Activated CD4-positive, alpha-beta T cell treated with anti-CD3 and anti-CD28 coated beads, Interleukin-2, amount 10 ng/mL, durations not matched to agents 7 days and 5 days (primary cell): Measurements from ENCODE around the gene SMIM13. TPM values are rescaled to one million over a fixed set of nuclear protein-coding genes. Genes with fewer than 3 reads are reported as not detected.

Source experiments
- CTCF ChIA-PET: fragments of 350-600 bp; sonication (Branson Sonifier 250); formaldehyde crosslinking; loops from one replicate; lab custom pipeline; 2021; ENCODE audit warnings: antibody characterized with exemption; lab: Charles Lee
- POLR2A ChIA-PET: fragments of 350-600 bp; sonication (Branson Sonifier 250); formaldehyde crosslinking; loops from one replicate; lab custom pipeline; 2021; ENCODE audit warnings: antibody characterized with exemption; lab: Charles Lee
- DNase-seq: peaks from one replicate; pipeline ENCODE4 v3.0.0-alpha.2; 2020
- H3K27ac Mint-ChIP-seq: one replicate; pipeline ENCODE4 v1.8.0; 2021; ENCODE audit warnings: mild to moderate bottlenecking, moderate library complexity, mixed read lengths
- H3K27me3 Mint-ChIP-seq: one replicate; pipeline ENCODE4 v1.8.0; 2021; ENCODE audit warnings: mixed read lengths
- H3K36me3 Mint-ChIP-seq: one replicate; pipeline ENCODE4 v1.8.0; 2021; ENCODE audit warnings: low read depth, mixed read lengths
- H3K4me1 Mint-ChIP-seq: one replicate; pipeline ENCODE4 v1.8.0; 2021; ENCODE audit warnings: mixed read lengths
- H3K4me3 Mint-ChIP-seq: one replicate; pipeline ENCODE4 v1.8.0; 2021; ENCODE audit warnings: mild to moderate bottlenecking, moderate library complexity, mixed read lengths
- H3K9me3 Mint-ChIP-seq: one replicate; pipeline ENCODE4 v1.8.0; 2021; ENCODE audit warnings: mixed read lengths
- total RNA-seq, 2 experiments: library from RNA; stranded (reverse); gene quantifications; one replicate each; pipeline ENCODE4 v1.2.3, GENCODE V29; 2021

Gene SMIM13
- total RNA-seq, 2 experiments from 2014 or later = 7.9 to 9.2 TPM

DNA sequence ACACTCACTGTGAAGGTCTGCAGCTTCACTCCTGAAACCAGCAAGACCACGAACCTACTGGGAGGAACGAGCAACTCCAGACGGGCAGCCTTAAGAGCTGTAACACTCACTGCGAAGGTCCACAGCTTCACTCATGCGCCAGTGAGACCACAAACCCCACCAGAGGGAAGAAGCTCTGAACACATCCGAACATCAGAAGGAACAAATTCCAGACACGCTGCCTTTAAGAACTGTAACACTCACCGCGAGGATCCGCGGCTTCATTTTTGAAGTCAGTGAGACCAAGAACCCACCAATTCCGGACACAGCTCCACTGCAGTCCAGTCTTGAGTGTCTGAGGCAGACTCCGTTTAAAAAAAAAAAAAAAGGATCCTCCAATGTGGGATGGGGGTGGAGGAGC, 78.3 kb downstream of the SMIM13 start:
- H3K27me3 Mint-ChIP-seq = no peaks in the 10 kb centered on the region
- peaks cover 15% of the 10 kb centered on the region for H3K4me1 Mint-ChIP-seq
- H3K4me3 Mint-ChIP-seq = no peak overlapping the region
- no peak for DNase-seq
- no peaks in the 10 kb centered on the region for H3K9me3 Mint-ChIP-seq
- ChIA-PET CTCF (interaction anchor here (0.5 to 2.2 kb wide), 17 partner anchors 14 to 569 kb away, joined by 3 to 8 read pairs (median 3); no protein-coding TSS in a partner anchor), POLR2A (no interaction called here)
- H3K27ac Mint-ChIP-seq = no peak overlapping the region
- no peaks in the 10 kb centered on the region for H3K36me3 Mint-ChIP-seq

DNA sequence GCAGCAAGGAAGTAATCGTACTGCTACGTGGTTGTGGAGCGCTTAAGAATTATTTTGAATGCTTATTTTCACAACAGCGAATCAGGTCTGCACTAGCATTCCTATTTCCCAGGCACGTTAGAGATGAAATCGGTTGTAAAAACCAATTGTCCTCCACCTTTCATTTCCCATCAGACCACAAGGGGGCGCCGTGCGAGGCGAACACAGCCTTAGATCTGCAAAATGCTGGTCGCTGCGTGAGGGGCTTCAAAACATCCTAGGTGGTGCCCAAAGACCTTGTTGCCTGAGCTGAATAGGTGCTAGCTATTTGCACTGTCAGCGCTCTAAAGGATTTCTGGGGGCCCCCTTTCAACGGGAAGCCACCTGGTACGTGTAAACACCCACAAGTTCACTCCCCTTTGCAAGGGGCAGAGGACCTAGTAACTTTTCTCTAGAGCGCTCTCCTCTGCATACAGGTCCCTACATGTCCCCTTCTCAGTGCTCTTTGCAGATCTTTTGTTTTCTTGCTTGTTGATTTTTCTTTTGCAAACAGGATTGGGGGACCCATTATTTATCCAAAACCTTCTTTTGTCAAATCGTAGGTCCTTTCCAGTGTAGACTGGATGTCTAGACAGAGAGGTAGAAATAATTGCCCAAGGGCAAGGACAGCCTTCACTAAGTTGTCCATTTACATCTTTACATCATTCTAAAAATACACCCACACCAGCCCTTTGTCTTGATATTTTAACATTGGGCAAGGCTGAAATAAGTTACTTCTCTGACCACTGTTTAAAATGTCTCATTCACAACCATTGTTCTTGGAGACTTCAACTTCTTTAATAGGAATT, 79.1 kb downstream of the SMIM13 start:
- peak; percentile 77 for DNase-seq
- H3K4me3 Mint-ChIP-seq = no peak overlapping the region
- peaks cover 15% of the 10 kb centered on the region for H3K4me1 Mint-ChIP-seq
- H3K27ac Mint-ChIP-seq = no peak overlapping the region
- ChIA-PET CTCF (interaction anchor here (0.5 to 2.2 kb wide), 14 partner anchors 15 to 569 kb away, joined by 3 to 8 read pairs (median 3); no protein-coding TSS in a partner anchor), POLR2A (no interaction called here)
- H3K27me3 Mint-ChIP-seq = no peaks in the 10 kb centered on the region
- H3K9me3 Mint-ChIP-seq = no peaks in the 10 kb centered on the region
- H3K36me3 Mint-ChIP-seq = no peaks in the 10 kb centered on the region

DNA sequence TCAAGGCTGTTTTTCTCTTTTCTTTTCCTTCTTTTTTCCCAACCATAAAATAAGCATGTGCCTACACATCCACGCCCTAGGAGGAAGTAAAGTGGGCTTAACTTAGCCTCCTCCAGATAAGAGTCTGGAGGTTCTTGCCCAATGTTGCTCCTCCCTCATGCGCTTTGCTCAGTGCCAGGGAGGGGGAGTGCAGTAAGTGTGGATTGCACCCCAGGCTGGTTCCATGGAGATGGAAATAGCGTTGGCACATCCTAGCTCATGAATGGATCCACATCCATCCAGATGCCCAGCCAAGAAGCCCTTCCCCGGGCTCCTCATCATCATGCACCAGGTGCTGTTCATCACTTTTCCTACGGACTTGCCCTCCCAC, 80.6 kb downstream of the SMIM13 start:
- peaks cover 15% of the 10 kb centered on the region for H3K4me1 Mint-ChIP-seq
- H3K36me3 Mint-ChIP-seq = no peaks in the 10 kb centered on the region
- ChIA-PET POLR2A (interaction anchor here (0.6 kb wide), 1 partner anchor 211 kb away, joined by 4 read pairs; no protein-coding TSS in a partner anchor), CTCF (interaction anchor here (0.6 to 1.4 kb wide), 5 partner anchors 15 to 322 kb away, joined by 3 to 4 read pairs (median 3); no protein-coding TSS in a partner anchor)
- H3K9me3 Mint-ChIP-seq = peaks cover under 1% of the 10 kb centered on the region
- no peaks in the 10 kb centered on the region for H3K27me3 Mint-ChIP-seq
- DNase-seq = no peak
- H3K4me3 Mint-ChIP-seq = no peak overlapping the region
- H3K27ac Mint-ChIP-seq = no peak overlapping the region

DNA sequence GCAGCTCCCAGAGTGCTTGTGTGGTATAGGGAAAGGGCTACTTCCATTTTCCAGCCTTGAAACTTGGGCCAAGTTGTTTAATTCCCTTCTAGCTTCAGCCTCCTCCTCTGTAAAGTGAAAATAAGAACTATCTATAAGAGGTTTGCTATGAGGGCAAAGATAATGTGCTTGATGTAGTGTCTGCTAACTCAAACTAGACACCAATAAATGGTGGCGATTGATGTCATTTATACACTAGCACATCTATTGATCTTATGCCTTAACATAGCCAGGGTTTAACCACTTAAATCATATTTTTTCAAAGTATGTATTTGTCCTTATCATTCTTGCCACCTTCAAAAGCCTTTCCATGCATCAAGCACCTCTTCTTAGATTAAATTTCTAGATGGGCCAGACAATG, 83.6 kb downstream of the SMIM13 start:
- H3K9me3 Mint-ChIP-seq = peaks cover 7% of the 10 kb centered on the region
- H3K4me3 Mint-ChIP-seq = no peak overlapping the region
- POLR2A ChIA-PET = no interaction called here
- H3K27ac Mint-ChIP-seq = no peak overlapping the region
- peaks cover 5% of the 10 kb centered on the region for H3K36me3 Mint-ChIP-seq
- DNase-seq = no peak
- H3K4me1 Mint-ChIP-seq = peaks cover 10% of the 10 kb centered on the region
- no peaks in the 10 kb centered on the region for H3K27me3 Mint-ChIP-seq
- CTCF ChIA-PET = no interaction called here

DNA sequence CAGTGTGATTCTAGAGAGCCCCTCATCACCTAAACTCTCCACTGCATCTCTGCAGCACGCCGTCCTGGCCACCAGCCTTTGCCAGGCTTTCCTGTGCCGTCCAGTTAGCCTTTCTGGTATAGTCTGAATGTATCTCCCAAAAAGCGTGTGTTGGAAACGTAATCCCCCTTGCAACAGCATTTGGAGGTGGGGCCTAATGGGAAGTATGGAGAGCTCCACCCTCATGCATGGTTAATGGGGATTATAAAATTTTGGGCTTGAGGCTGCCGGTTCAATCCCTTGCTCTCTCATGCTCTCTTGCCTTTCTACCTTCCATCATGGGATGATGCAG, 85.4 kb downstream of the SMIM13 start:
- ChIA-PET POLR2A (no interaction called here), CTCF (interaction anchor here (1.4 kb wide), 1 partner anchor 9 kb away, joined by 5 read pairs; no protein-coding TSS in a partner anchor)
- Mint-ChIP-seq H3K4me3 (no peak overlapping the region), H3K4me1 (peaks cover 2% of the 10 kb centered on the region), H3K36me3 (peaks cover 21% of the 10 kb centered on the region), H3K27ac (no peak overlapping the region), H3K9me3 (peaks cover 12% of the 10 kb centered on the region), H3K27me3 (no peaks in the 10 kb centered on the region)
- DNase-seq = no peak

DNA sequence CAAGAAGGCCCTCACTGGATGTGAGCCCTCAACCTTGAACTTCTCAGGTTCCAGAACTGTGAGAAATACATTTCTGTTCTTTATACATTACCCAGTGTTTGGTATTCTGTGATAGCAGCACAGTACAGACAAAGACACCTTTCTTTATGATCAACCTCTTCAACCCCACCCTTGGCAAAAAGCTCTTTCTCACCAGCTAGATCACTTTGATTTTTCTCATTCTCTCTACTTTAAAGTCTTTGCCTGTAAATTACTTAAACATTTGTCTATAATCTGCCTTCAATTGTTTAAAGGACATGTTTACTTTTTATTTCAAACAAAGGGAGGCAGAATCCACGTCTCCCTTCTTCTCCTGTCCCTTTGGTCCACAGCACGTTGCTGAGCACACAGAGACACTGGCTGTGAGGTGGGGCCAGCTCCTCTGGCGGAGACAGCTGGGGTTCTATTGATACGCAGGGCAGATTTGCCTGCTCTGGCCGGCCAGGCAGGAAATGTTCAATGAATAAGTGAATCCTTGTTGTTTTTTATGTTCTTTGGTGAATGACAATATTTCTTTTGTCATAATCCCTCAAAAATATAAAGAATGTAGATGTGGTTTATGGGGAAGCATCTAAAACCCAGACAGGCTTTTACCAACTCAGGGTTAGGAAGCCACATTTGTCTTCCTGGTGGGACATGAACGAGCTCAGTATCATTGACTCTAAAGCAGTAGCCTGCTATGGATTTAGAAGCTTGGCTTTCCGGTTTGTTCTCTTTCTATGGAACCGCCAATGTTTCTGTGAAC, 86.0 kb downstream of the SMIM13 start:
- no peaks in the 10 kb centered on the region for H3K4me1 Mint-ChIP-seq
- DNase-seq = no peak
- no peak overlapping the region for H3K4me3 Mint-ChIP-seq
- no peak overlapping the region for H3K27ac Mint-ChIP-seq
- no peaks in the 10 kb centered on the region for H3K27me3 Mint-ChIP-seq
- CTCF ChIA-PET = interaction anchor here (1.2 to 1.4 kb wide), 2 partner anchors 9 to 13 kb away, joined by 3 to 5 read pairs; no protein-coding TSS in a partner anchor
- H3K9me3 Mint-ChIP-seq = peaks cover 12% of the 10 kb centered on the region
- H3K36me3 Mint-ChIP-seq = peaks cover 26% of the 10 kb centered on the region
- POLR2A ChIA-PET = no interaction called here

DNA sequence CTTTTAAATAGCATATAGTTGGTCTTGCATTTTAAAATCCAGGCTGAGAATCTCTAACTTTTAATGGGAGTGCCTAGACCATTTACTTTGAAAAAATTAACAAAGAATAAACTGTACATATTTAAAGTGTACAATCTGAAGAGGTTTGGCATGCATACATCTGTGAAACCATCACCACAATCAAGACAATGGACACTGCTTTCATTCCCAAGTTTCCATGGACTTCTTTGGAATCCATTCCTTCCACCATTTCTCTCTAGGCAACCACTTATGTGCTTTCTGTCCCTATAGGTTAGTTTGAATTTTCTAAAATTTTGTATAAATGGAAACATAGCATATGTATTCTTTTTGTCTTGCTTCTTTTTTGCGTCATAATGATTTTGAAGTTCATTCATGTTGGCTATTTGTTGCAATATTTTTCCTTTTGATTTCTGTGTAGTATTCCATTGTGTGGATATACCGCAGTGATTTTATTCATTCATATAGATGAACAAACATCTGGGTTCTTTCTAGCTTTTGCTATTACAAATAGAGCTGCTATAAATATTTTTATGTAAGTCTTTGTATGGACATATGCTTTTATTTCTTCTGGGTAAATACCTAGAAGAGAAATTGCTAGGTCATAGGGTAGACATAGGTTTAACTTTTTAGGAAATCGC, 88.0 kb downstream of the SMIM13 start:
- Mint-ChIP-seq H3K36me3 (peaks cover 43% of the 10 kb centered on the region), H3K9me3 (peaks cover 17% of the 10 kb centered on the region), H3K4me3 (no peak overlapping the region), H3K27ac (no peak overlapping the region), H3K4me1 (no peaks in the 10 kb centered on the region), H3K27me3 (no peaks in the 10 kb centered on the region)
- no peak for DNase-seq
- ChIA-PET POLR2A (no interaction called here), CTCF (no interaction called here)

DNA sequence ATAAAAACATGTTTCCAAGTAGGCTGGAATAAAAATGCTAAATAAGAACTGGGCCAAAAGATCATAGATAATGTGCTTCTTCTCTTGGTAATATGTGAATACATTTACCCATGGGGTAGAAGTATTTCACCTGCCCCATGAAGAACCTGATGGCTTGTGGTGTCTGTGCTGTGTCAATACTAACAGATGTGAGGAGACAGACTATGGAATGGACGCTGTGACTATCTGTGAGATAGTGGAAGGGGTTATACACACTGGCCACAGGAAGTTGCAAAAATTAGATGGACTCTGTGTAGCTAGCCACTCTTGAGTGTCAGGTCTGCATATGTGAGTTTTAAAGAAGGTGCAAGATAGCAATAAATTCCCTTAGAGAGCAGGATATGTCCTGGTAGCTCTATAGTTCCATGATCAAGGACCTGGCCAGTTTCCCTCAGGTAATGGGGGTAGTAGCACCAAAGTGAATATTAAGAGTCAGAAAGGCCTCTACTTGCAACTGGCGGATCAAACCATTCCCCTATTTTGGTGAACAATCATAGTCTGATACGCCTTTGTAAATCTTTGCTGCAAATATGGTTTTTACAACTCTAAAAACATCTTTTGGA, 90.2 kb downstream of the SMIM13 start:
- H3K4me3 Mint-ChIP-seq = no peak overlapping the region
- H3K27ac Mint-ChIP-seq = no peak overlapping the region
- peaks cover 64% of the 10 kb centered on the region for H3K36me3 Mint-ChIP-seq
- POLR2A ChIA-PET = no interaction called here
- no peak for DNase-seq
- H3K9me3 Mint-ChIP-seq = peaks cover 17% of the 10 kb centered on the region
- CTCF ChIA-PET = interaction anchor here (0.9 kb wide), 1 partner anchor 33 kb away, joined by 3 read pairs; no protein-coding TSS in a partner anchor
- peaks cover 3% of the 10 kb centered on the region for H3K4me1 Mint-ChIP-seq
- no peaks in the 10 kb centered on the region for H3K27me3 Mint-ChIP-seq

DNA sequence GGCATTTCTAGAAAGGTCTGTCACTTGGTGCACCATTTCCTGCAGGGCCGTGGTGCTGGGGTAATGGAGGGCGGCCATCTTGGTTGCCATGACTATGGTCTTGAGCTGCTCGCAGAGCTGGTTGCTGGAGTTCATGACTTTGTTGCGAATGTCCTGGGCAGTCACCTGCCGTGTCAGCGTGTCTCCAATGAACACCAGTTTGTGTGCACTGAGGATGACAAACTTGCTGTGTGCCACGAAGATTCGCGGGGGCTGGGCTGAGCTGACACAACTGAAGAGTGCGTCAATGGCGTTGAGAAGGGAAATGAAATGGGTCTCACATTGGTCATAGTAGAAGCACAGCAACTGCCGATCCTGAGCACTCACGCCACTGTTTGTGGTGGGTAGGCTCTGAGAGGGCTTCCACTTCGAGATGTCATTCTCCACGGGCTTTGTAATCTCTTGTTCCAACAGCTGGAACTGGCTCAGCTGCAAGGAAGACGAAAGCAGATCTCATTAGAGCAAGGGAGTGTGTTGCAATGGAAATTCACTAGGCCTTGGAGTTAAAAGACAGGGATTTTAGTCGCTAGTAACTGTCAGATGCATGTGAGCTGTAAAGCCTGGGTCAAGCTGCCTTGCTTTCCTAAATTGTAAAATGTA, 91.7 kb downstream of the SMIM13 start:
- DNase-seq = no peak
- Mint-ChIP-seq H3K9me3 (peaks cover 12% of the 10 kb centered on the region), H3K4me1 (peaks cover 3% of the 10 kb centered on the region), H3K4me3 (no peak overlapping the region), H3K36me3 (peaks cover 74% of the 10 kb centered on the region), H3K27me3 (no peaks in the 10 kb centered on the region), H3K27ac (no peak overlapping the region)
- POLR2A ChIA-PET = no interaction called here
- CTCF ChIA-PET = interaction anchor here (1.0 kb wide), 1 partner anchor 11 kb away, joined by 3 read pairs; no protein-coding TSS in a partner anchor

DNA sequence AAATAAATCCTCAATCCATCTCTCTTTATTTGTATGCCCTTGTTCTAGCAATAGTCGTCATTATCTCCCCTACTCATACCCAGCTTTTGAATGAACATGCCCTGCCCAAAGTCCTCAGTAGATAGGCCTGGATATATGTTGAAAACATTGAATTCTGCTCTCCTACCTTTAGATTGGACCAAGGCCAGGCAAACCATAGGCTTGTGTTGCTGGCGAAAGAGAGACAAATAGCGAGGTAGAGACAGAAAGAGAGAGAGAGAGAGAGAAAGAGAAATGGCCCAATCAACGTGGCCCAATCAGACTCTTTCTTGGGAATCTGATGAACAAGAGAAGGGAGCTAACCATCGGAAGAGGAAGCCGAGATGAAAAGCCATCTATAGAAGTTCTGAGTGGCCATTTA, 93.7 kb downstream of the SMIM13 start:
- POLR2A ChIA-PET = no interaction called here

More for the DNA sequence above, 93.7 kb downstream of the SMIM13 start:
- CTCF ChIA-PET = interaction anchor here (0.5 to 2.4 kb wide), 4 partner anchors 8 to 227 kb away, joined by 3 to 5 read pairs (median 4); no protein-coding TSS in a partner anchor
- Mint-ChIP-seq H3K27ac (no peak overlapping the region), H3K4me3 (no peak overlapping the region), H3K27me3 (no peaks in the 10 kb centered on the region), H3K9me3 (peaks cover 9% of the 10 kb centered on the region), H3K36me3 (peaks cover 88% of the 10 kb centered on the region), H3K4me1 (peaks cover 3% of the 10 kb centered on the region)
- DNase-seq = no peak
